C4-2B (cell line): ENCODE measurements around the gene STX7.

Experiments
- CTCF ChIP-seq: fragments of 450-650 bp; conservative IDR thresholded peaks from 2 replicates; pipeline ENCODE4 v1.5.1; 2017; ENCODE audit warnings: mild to moderate bottlenecking
- ZFX ChIP-seq: fragments of 450-650 bp; IDR thresholded peaks from 2 replicates; pipeline ENCODE4 v1.6.1; 2017

- TF ChIP-seq CTCF (no peak), ZFX (no peak)
Observed at GRCh38 chr6:132476688-132477087, 36.2 kb downstream of the STX7 start.
